HG03196 (cell line): ENCODE data around the gene MAN1A2.
"Not testable (repeated sequence)": the region's sequence is repeated elsewhere in the genome, so short reads cannot be mapped to it uniquely, and the experiment has no call there.

Experiments
- ATAC-seq: cut with Tn5 transposase; IDR thresholded peaks from one replicate; pipeline ENCODE4 v1.9.1; 2021; ENCODE audit not compliant: unreplicated experiment

The MAN1A2 gene

GRCh38 chr1:117396636-117397035 is 29.4 kb downstream of the MAN1A2 start:
- ATAC-seq: no peak

GRCh38 chr1:117398957-117399356 is 31.7 kb downstream of the MAN1A2 start:
- ATAC-seq: no peak

- ATAC-seq: no peak
Observed at GRCh38 chr1:117401761-117402160, 34.5 kb downstream of the MAN1A2 start.

- no peak for ATAC-seq
Observed at GRCh38 chr1:117403597-117403996, 36.3 kb downstream of the MAN1A2 start.

- ATAC-seq: no peak
Observed at GRCh38 chr1:117405042-117405441, 37.8 kb downstream of the MAN1A2 start.

- no peak for ATAC-seq
Observed at GRCh38 chr1:117412472-117412871, 45.2 kb downstream of the MAN1A2 start.

GRCh38 chr1:117413412-117413811 is 46.2 kb downstream of the MAN1A2 start:
- no peak for ATAC-seq

GRCh38 chr1:117414943-117415342 is 47.7 kb downstream of the MAN1A2 start:
- ATAC-seq: no peak

GRCh38 chr1:117416004-117416403 is 48.8 kb downstream of the MAN1A2 start:
- no peak for ATAC-seq

GRCh38 chr1:117416546-117417125 is 49.4 kb downstream of the MAN1A2 start:
- no peak for ATAC-seq

- no peak for ATAC-seq
Observed at GRCh38 chr1:117425050-117425734, 57.9 kb downstream of the MAN1A2 start.

GRCh38 chr1:117427297-117427696 is 60.0 kb downstream of the MAN1A2 start:
- no peak for ATAC-seq

- no peak for ATAC-seq
Observed at GRCh38 chr1:117433943-117434342, 66.7 kb downstream of the MAN1A2 start.

GRCh38 chr1:117436513-117436912 is 69.3 kb downstream of the MAN1A2 start:
- ATAC-seq: no peak

GRCh38 chr1:117447661-117448060 is 80.4 kb downstream of the MAN1A2 start:
- no peak for ATAC-seq

- no peak for ATAC-seq
Observed at GRCh38 chr1:117452216-117452615, 85.0 kb downstream of the MAN1A2 start.

GRCh38 chr1:117453958-117454357 is 86.7 kb downstream of the MAN1A2 start:
- ATAC-seq: no peak

- not testable (repeated sequence) for ATAC-seq
Observed at GRCh38 chr1:117458410-117458809, 91.2 kb downstream of the MAN1A2 start.

GRCh38 chr1:117466761-117467160 is 99.5 kb downstream of the MAN1A2 start:
- ATAC-seq: no peak

- no peak for ATAC-seq
Observed at GRCh38 chr1:117467336-117467735, 100.1 kb downstream of the MAN1A2 start.

- ATAC-seq: no peak
Observed at GRCh38 chr1:117473063-117473462, 105.8 kb downstream of the MAN1A2 start.

- ATAC-seq: not testable (repeated sequence)
Observed at GRCh38 chr1:117475495-117475894, 108.2 kb downstream of the MAN1A2 start.

GRCh38 chr1:117479086-117479485 is 111.8 kb downstream of the MAN1A2 start:
- no peak for ATAC-seq
